Stimulated activated naive CD4-positive, alpha-beta T cell treated with Interleukin-2 at 50 U/mL for 16 hours (primary cell): ENCODE results near the gene PCNX2.

ENCODE experiments used
- DNase-seq: peaks from one replicate; lab custom pipeline; 2025; lab: John Stamatoyannopoulos, UW

PCNX2 gene

DNA sequence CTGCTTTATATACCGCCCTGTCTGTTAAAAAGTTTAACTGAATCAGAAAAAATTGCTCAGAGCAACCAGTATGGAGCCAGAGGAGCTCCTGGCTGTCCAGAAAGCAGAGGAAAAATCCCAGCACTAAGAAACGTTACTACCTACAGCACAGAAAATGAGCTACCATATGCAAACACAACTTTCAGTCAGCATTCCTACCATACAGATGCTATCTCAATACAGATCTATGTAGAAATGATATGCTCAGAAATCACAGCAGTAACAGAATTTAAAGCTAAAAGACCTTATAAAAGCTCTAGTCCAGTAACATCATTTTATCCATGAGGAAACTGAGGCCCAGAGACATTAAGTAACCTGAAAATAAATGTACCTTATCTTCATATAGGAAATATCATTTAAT is 38.7 kb downstream of the PCNX2 start:
- DNase-seq, result no peak

DNA sequence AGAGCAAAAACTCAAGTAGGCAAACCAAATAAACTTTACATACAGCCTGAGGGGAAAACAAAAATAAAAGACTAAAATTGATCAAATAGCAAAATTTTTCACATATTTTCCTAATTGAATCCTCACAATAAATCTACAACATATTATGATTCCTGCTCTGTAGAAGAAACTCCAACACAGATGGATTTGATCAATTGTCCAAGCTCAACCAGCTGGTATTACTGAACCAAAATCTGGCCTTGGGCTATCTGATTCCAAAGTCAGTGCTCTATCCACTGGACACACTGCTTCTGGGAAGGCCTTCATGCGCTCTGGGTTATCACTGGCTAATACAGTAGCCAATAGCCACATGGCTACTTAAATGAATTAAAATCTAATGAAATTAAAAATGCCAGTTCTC is 39.3 kb downstream of the PCNX2 start:
- no peak for DNase-seq

DNA sequence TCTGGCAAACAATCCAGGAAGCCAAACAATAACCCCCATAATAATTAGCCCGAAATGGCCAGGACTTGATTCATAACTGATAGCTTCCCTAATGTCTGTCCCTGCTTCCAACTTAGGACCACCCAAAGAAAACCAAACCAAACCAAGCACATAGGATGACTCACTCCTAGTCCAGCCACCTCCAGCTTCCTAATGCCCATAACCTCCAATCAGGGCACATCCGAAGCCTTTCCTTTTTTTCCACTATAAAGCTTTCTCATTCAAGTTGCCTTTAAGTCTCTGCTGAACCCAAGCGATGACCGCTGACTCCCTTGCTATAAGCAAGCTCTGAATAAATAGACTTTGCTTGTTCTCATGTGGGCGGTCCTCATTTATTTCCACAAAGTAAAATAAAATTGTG is 40.4 kb downstream of the PCNX2 start:
- DNase-seq, result no peak

DNA sequence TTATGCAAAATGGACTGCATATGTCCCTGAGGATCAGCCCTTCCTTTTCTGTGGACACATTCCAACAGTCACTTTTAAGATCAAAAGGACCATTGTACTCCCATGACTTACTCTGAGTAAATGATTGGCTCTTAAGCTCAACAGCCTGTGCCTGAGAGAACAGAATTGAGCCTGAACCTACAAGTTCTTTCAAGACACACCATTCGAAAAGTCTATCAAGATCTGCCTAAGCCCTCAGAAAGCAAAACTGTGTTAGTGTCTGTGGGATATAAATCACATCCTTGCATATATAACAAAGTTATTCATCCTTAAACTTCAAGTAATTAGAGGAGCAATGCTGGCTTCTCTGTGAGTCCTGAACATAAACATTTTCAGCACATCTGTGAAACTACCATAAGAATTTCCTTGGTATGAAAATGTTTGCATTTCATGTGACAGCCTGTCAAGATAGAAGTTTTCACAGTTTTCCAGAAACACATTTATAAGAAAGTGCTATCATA is 41.6 kb downstream of the PCNX2 start:
- no peak for DNase-seq

DNA sequence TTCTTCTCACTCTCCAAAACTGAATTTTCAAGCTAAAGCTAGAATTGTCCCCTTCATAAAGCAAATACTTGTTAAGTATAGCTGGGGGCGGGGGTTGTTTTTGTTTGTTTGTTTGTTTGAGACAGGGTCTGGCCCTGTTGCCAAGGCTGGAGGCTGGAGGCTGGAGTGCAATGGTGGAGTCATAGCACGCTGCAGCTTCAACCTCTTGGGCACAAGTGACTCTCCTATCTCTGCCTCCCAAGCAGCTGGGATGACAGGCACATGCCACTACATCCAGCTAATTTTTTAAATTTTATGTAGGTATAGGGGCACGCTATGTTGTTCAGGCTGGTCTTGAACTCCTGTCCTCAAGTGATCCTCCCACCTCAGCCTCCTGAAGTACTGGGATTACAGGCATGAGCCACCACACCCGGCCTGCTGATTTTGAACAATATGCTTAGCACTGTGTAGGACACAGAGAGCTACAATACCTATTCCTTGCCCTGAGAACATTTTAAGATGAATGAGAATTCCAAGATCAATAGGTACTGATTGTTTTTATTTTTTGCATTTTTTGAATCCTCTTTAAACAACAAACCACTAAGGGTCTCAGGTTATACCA is 42.2 kb downstream of the PCNX2 start:
- DNase-seq, result no peak

DNA sequence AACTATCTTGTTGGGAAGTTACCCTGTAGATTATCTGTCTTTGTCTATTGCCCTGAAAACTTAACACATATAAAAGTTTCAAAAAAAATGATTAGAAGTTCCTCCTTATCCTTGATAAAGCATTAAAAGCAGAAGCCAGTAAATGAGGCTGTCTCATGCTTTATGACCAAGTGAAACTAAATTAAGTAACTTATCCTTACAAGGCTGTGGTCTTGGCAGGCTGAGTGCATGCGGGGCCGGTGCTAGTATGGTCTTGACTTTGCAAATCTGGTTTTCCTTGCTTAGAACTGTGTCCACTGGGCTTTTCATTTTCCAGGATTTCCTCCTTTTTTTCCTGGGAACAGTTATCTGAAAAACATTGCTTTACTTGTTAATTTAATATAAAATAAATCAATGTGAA is 43.1 kb downstream of the PCNX2 start:
- DNase-seq, result no peak

DNA sequence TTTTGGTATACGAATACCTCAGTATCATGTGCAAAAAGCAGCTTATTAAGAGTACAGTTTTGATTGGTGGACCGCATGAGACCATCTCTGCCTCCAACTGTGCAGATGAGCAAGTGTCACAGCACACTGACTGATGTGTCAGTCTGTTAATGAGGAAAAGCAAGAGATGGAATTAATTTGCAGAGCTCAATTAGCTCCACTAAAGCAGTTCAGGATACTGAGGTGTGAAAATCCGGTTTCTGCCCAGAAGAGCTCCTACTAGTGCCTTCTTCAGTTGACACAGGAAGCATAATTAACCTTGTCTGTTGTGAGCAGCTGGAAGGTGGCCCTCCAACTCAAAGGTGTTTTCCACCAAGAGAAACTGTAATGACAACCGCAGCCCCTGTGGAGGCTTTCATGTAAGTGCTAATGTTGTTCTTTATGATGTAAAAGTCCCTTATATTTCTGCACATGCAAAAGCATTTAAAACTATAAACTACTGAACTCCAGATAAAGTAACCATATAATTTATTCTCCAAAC is 44.3 kb downstream of the PCNX2 start:
- no peak for DNase-seq

DNA sequence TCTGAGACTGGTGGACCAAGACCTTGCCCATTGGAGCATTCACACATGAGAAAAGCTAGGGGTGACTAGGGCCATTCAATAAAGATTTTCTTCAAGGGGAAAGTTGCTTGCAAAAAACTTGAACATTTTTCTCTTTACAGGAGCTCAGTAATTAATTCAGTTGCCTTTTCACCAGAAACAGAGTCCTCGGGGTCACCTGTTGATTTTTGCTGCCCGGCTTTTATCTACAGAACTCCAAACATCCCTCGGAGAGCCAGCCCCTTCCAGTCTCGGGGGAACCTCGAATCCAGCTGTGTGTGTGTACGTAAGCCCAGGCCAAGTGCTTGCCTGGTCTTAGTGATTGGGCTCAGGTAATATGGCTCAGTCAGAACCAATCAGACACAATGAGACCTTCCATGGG is 47.5 kb downstream of the PCNX2 start:
- DNase-seq, result no peak

DNA sequence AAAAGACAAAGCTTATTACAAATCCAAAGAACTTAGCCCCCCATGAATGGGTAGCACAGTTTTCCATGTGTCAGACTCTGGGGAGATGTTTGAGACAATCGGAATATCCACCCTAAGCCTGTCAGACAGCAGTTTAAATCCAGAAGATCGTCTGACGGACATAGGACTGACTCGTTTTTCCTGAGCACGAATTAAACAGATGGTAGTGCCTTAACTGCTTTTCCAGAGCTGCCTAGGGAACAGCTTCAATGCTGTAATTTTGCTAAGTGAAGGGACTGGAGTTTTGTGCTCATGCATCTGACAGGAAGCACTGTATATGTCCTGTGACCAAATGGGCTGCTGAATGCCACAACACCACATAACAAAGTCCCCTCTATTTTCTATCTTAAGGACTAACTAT is 48.6 kb downstream of the PCNX2 start:
- no peak for DNase-seq

DNA sequence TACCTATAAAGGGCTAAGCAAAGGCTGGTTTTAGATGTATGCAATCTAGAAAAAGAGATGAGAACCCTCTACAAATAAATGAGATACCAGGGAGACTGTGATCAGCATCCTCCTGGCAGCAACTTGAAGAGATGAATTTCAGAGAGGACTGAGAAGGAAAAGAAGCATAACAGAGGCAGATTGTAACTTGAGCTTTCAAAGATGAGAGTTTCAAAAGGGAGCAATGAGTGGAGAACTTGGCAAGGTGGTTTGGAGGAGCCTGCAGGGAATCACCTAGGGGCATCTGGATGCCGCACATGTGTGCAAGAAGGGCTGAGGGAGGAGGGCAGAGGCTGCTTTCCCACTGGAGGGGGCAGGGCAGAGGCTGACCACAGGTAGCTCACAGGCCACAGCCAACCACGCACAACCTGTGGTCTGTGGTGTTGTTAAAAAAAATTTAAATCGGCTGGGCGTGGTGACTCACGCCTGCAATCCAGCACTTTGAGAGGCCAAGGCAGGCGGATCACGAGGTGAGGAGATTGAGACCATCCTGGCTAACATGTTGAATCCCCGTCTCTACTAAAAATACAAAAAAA is 50.2 kb downstream of the PCNX2 start:
- DNase-seq, result no peak

DNA sequence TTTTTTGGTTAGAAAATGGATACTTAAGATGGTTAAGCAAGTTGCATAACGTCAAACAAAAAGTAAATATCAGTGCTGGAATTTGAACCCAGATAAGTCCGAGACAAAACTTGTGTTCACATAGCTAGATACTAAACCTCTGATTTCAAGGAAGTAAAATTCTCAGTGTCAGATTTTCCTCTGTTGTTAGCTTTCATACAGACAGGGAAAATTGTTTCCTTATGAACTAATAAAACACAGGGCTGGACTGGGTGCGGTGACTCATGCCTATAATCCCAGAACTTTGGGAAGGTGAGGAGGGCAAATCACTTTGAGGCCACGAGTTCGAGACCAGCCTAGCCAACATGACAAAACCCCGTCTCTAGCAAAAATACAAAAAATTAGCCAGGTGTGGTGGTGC is 51.3 kb downstream of the PCNX2 start:
- DNase-seq, result no peak

DNA sequence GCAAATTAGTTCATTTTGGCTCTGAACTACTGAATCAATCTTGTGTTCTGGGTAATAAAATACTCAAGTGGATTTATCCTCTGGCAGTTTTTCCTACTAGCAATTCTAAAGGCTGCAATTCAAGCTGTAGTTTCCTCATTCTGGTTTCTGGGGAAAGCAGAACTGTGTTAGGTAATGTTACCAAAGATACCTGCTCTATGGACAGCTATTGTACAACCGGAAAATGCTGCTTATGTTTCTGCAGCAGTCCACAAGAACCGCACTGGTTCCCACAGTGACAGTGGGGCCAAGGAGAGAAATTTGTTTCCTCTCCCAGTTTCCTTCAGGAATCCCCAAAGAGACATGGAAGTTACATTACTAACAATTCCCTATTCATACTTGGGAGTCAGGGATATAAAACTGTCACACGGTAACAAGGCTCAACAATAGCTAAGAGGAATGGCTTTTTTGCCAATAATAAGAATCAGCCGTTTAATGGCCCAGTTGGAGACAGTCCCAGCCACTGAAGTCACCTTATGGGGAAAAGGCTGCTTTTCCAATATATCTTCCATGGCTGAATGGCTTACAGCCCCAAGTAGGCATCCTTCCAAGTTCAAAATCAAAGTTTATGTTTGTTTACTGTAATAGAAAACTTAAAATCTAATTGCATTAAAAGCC is 52.6 kb downstream of the PCNX2 start:
- DNase-seq, result no peak

DNA sequence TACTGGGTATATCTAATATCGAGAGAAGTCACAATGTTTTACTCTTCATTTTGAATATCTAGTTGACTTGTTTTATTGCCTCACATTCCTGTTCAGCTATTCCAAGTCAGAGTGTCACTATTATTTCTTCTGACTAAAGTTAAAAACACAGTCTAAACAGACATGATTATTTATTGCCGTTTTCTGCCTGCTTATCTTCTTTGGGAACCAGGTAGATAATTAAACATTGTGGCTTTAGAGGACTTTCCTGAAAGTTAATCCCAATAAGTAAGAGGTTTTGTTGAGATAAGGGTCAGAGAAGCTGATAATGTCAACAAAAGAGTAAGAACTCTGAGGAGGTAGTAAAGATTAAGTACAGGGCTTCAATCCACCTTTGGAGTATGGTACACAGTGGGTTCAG is 53.8 kb downstream of the PCNX2 start:
- DNase-seq, result no peak

DNA sequence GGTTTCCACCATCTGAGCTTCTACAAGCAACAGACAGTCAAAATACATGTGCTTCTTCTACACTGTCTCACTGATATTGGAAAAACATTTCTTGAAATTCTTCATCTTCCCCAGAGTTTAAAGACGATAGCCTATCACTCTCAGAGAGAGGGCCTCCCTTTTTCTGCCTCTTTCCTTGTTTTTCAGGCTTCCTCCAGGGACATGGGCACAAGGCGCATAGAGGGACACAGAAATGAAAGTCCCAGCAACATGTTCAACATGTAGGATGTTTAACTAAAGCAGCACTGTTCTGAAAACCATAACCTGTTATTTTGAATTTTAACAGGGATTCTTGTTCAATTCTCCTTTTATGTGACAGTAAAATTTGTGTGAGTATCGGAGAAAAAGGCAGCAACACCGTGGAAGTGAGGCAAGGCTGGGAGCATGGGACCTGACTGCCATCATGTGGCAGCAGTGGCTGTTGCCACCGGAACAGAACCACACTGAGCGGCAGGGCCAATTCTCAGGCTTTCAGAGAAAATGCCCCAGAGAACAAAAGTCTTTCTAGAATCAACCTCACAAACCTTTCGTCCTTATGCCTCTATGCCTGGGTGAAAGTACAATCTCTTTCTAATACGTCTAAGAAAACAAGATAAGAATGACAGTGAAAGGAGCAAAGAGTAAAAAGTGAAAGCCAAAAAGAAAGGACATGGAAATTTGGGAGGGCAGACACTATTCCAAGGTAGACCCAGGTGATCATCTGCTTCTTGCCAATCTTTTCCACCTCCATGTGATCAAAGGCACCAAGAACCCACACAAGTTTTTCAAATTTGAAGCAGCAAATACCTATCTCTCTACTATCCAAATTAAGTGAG is 54.5 kb downstream of the PCNX2 start:
- no peak for DNase-seq

DNA sequence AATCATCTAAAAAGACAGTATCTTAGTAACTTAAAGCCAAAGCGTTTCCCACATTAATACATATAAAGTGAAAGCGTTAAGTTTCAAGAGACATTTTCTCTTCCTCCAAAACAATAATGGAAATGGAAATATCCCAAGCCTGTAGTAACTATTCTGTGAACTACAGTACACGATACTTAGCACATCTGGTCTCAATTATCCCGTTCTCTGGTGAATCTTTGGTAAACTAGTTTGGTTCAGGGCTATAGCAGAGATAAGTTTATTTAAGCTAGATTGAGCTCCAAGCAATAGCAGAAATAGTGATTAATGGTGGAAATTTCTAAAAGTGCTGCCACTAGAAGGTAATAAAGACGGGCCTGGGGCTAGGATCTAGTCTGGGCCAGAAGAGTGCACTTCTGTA is 55.2 kb downstream of the PCNX2 start:
- DNase-seq, result no peak

DNA sequence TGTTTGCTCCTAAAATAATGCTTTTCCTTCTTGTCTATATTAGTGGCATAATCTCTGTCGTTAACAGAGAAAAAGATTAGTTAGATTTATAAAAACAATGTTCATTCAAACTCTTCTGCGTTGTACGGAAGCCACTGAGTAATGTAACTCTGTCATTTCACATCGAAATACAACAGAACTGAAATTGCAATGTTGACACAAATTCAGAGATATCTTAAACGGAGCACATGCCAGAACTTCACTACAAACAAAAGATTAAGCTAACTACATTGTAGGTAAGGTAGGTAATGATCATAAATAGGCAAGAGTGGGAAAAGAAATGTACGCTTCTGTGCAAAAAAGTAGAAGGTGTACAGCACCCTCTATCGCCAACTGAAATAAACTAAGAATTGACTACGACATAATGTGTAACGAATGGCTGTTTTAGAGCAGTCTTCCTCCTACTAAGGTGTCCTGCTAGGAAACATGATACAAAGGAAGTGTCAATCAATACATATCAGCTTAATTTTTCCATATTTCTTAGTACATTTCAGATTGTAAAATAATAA is 56.6 kb downstream of the PCNX2 start:
- DNase-seq, result no peak

DNA sequence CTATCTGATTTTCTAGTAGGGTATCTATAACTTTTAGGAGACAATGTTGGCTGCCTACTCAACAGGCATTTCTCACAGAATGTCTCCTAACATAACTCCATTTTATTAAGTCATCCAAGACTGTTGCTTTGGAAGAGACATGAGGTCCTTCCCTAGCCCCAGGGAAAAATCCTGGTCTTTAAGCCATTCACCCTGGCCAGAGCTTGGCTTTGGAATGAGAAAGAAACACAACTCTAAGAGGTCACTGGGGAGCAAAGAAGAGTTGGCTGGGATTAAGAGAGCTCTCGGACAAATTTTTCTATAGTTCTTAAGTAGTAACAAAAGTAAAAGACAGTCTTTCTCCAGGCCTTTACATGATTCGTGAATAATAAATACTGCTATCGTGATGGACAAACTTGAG is 57.9 kb downstream of the PCNX2 start:
- no peak for DNase-seq

DNA sequence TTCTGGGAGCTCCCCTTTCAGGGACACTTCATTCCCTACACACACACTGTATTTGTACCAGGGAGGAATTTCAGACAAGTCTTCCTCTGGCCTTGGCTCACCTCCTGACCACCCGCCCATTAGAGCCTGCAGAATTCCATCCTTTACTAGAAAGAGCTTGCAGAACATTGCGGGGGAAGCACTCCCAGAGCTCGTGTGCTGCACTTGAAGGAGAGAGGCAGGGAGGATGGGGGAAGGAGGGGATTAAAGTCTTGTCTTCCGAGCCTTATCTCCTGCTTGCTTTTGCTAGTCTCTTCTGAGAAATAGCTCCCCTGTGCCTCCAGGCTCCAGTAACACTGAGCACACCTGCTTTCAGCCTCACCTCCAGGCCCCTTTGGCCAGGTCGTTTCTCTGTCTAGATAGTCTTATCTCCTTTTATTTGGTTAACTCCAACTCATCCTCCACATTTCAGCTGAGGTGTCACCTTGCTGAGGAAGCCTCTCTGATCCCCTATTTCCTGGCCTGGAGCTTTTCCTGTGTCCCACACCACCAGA is 62.0 kb downstream of the PCNX2 start:
- DNase-seq, result no peak

DNA sequence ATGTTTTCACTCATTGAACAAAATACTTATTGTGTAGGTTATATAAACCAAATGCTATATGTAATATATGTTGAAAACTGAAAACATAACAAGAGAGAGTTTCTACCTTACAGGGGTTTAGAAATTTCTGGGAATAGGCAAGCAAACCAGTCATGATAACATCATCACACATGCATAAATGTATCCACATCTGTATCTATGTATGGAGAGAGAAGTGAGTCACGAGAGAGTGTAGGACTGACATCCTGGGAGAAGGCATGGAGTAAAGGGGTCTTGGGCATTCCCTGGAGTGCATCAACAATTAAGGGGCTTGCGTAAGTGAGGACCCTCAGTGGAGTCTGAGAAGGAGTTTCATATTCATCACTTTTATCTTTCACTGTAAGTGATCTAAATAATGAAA is 65.5 kb downstream of the PCNX2 start:
- no peak for DNase-seq

DNA sequence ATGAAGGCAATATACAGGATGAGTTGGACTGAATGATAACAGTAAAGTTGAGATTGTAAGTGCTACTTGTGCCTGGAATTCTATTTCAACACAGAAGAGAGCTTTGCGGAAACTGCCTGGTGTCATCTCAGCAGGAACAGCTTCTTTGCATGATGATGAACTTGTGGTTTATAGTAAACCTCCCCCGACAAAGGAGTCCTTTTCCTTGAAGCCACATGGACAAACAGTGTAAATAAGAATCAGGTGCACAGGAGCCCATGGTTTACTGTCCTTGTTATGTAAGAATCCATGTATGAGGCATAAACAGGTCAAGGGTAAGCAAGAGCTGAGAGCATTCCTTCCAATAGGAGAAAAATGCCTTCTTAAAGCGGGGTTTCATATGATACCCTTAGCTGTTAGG is 66.2 kb downstream of the PCNX2 start:
- DNase-seq, result no peak

DNA sequence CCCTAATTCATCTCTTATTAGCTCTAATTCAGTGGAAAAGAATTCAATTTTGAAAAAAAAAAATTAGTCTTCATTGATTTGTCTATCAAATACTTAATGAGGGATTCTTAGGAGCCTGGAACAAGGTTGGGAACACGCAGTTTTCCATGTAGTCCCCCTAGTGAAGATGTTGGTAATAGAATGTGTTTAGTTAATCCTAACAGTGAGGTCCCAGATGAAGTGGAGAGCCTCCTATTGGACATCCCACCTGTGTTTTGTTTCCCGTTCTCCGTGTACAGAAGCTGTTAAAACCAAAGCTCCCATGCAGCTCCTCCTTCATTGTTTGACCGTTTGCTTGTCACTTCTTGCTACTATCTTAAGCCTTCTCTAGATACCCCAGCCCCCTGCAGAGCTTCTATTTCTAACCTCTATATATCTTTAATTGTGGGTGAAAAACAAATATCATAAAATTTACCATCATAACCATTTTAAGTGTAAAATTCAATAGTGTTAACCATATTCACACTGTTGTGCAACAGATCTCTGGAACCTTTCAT is 67.5 kb downstream of the PCNX2 start:
- no peak for DNase-seq

DNA sequence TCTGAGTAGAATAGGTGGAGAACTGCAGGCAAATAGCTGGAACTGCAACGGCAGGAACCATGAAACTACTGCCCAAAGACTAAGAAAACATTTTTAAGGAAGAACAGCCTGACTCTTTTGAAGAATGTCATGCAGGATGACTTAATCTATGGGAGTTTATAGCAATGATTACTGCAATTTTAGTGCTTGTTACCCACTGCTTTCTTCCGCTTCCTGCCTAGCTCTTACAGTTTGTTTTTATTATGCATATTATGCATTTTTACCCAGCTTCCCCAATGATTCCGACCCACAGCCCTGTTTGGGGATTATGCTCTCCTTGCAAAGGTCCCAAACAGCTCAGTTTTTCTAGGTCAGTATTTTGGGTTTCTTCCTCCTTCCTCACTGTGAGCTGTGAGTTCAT is 71.2 kb downstream of the PCNX2 start:
- no peak for DNase-seq
